ENCODE measurements around the gene HSPA4. TPM values are rescaled to one million over a fixed set of nuclear protein-coding genes. Genes with fewer than 3 reads are reported as not detected.

HSPA4 gene
- total and polyA plus RNA-seq, 2 of the 13 experiments (the other 11 are each of a cell fraction or from before 2014, with no cell fraction given), result 36.6 to 231 TPM

- intact Hi-C loops (cut with micrococcal nuclease; ENCODE audit: unreplicated experiment) (loop anchor here (5.0 kb wide), 2 partner anchors 157 to 352 kb away; no protein-coding TSS in a partner anchor), in situ Hi-C loops (cut with HindIII; ENCODE audit: extremely low pct_ligation_motif_present, low pct_unique_long_range_greater_than_20kb) (loop anchor here (5.0 kb wide), 2 partner anchors 142 to 177 kb away; no protein-coding TSS in a partner anchor)
- Histone ChIP-seq H4K20me1 (ENCODE audit: insufficient read depth, low read length) (no peaks in the 10 kb centered on the region), H3K79me2 (ENCODE audit: insufficient read depth, low read length) (no peaks in the 10 kb centered on the region), H3K9me3 (ENCODE audit: low read length) (no peaks in the 10 kb centered on the region), H3K4me1 (ENCODE audit: insufficient read depth, low read length) (peaks cover 31% of the 10 kb centered on the region), H3K4me3 (replicated peaks in 1 of 3; ENCODE audit: insufficient read depth in 1 of 3, low read depth in 2 of 3, low read length in 3 of 3) (peak overlapping the region in 1 of 3 experiments; percentile 18; a peak in 1 of 6 replicates), H3K27me3 (ENCODE audit: control insufficient read depth in 1 of 2, insufficient read depth in 2 of 2, low read length in 2 of 2) (peaks cover 3 to 23% of the 10 kb centered on the region in 2 experiments; a peak in 3 of 5 replicates), H3K27ac (ENCODE audit: extremely low read length, insufficient read depth, low read length) (no peak overlapping the region), H3K36me3 (replicated peaks in 1 of 2; ENCODE audit: control insufficient read depth in 1 of 2, insufficient read depth in 2 of 2, low read length in 2 of 2) (peaks cover 0 to 8% of the 10 kb centered on the region in 2 experiments; a peak in 2 of 5 replicates), H3K9ac (ENCODE audit: insufficient read depth, low read depth, low read length) (no peak overlapping the region), H3K4me2 (ENCODE audit: low read depth, low read length) (peak overlapping the region; percentile 46; the same call in 1 of the 2 replicates), H2AFZ (ENCODE audit: low read length) (no peak overlapping the region)
- BruUV-seq (replicated peaks), result no TSS peak
- TF ChIP-seq ZBTB40 (IDR thresholded peaks at IDR 0.05) (peak; percentile 76), ZBTB40 (CRISPR knock-in tag; IDR thresholded peaks at IDR 0.05) (no peak), ZNF432 (CRISPR knock-in tag; IDR thresholded peaks at IDR 0.05; ENCODE audit: borderline replicate concordance) (no peak), ZNF550 (CRISPR knock-in tag; IDR thresholded peaks at IDR 0.05; ENCODE audit: borderline replicate concordance) (no peak)
- ATAC-seq (no peak), FAIRE-seq (no peak), DNase-seq (ENCODE audit: low spot score) (no peak)
- CTCF ChIA-PET (ENCODE audit: low intra/inter-chr PET ratio, low total read pairs), result interaction anchor here (2.1 kb wide), 1 partner anchor 138 kb away, joined by 25 read pairs; no protein-coding TSS in a partner anchor
- POLR2A ChIA-PET, result no interaction called here
- WGBS (ENCODE audit: low lambda C conversion rate), result 56% methylated on average over 6 of the region's 6 CpGs
These were observed 58.1 kb downstream of the HSPA4 start for GRCh38 chr5:133109655-133110483.
